ENCODE data around the gene KCTD15. TPM values are rescaled to one million over a fixed set of nuclear protein-coding genes. Genes with fewer than 3 reads are reported as not detected.

The KCTD15 gene
- total RNA-seq, 2 donors from 2014 or later = 36.6 to 61.8 TPM

DNA sequence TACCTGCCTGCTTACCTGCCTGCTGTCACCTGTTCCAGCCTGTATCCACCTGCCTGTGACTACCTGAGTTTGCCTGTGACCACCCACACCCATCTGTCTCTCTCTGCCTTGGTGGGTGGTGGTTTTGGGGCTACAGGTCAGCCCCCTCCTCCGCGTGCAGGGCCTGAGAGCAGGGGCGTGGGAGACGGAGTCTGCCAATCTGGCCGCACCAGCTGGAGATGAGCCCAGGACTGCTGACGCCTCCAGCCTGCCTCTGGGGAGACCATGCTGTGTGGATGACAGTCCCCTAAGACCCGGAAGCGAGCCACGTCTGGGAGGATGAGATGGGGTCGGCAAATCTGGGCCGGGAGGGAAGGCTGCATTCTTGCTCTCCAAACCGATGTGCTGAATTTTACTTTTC lies 15.9 kb upstream of the KCTD15 start:
- no peak overlapping the region for H3K27ac Mint-ChIP-seq
- peaks cover 20% of the 10 kb centered on the region for H3K27me3 Mint-ChIP-seq (ENCODE audit: insufficient read depth)
- TF ChIP-seq, protein P1, sequence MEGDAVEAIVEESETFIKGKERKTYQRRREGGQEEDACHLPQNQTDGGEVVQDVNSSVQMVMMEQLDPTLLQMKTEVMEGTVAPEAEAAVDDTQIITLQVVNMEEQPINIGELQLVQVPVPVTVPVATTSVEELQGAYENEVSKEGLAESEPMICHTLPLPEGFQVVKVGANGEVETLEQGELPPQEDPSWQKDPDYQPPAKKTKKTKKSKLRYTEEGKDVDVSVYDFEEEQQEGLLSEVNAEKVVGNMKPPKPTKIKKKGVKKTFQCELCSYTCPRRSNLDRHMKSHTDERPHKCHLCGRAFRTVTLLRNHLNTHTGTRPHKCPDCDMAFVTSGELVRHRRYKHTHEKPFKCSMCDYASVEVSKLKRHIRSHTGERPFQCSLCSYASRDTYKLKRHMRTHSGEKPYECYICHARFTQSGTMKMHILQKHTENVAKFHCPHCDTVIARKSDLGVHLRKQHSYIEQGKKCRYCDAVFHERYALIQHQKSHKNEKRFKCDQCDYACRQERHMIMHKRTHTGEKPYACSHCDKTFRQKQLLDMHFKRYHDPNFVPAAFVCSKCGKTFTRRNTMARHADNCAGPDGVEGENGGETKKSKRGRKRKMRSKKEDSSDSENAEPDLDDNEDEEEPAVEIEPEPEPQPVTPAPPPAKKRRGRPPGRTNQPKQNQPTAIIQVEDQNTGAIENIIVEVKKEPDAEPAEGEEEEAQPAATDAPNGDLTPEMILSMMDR (conservative IDR thresholded peaks at IDR 0.05) = no peak
- Histone ChIP-seq H3K36me3 (ENCODE audit: control insufficient read depth, insufficient read depth, low read length) (no peaks in the 10 kb centered on the region), H3K4me1 (ENCODE audit: control insufficient read depth, insufficient read depth, low read length) (no peaks in the 10 kb centered on the region), H3K9ac (ENCODE audit: extremely low read depth, low read length, poor library complexity, severe bottlenecking) (no peak overlapping the region), H3K27ac (ENCODE audit: low read depth, low read length) (no peak overlapping the region), H3K9me3 (ENCODE audit: control insufficient read depth, low read length) (no peaks in the 10 kb centered on the region), H3K27me3 (ENCODE audit: control insufficient read depth, insufficient read depth, low read length, poor library complexity, severe bottlenecking) (no peaks in the 10 kb centered on the region), H3K4me3 (ENCODE audit: low read length) (no peak overlapping the region)
- peaks cover 12% of the 10 kb centered on the region for H3K4me1 Mint-ChIP-seq
- no peak overlapping the region for H3K4me3 Mint-ChIP-seq
- no peaks in the 10 kb centered on the region for H3K36me3 Mint-ChIP-seq (ENCODE audit: low read depth)
- whole genome bisulfite sequencing, 2 experiments (ENCODE audit: insufficient coverage in 1 of 2, insufficient read length in 1 of 2) = 90 to 92% methylated on average over 10 to 12 of the region's 12 CpGs
- no peaks in the 10 kb centered on the region for H3K9me3 Mint-ChIP-seq
- DNase-seq = no peak

DNA sequence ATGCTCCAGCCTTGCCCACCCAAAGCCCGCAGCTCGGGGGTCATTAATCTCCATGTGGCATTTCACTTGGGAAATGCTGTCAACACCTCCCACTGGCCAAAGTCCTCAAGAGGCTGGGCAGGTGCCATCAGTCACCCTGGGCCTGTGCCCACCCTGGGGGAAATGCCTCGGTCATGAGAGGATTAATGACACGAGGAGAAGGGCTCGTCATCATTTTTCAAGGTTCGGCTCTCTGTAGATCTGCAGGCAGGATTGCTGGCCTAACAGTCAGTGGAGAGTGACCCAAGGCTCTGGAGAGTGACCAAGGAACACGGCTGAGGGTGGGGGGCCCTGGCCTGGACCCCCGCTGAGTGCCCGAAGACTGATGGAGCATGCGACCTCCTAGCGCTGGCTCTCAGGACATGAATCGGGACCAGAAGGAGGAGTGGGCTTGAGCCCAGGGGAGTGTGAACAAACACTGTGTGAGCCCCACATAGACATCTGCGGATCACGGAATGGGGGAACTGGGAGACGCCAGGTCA lies 15.2 kb upstream of the KCTD15 start:
- no peaks in the 10 kb centered on the region for H3K9me3 Mint-ChIP-seq
- no peak overlapping the region for H3K4me3 Mint-ChIP-seq
- no peak for DNase-seq
- Histone ChIP-seq H3K4me3 (ENCODE audit: low read length) (no peak overlapping the region), H3K36me3 (ENCODE audit: control insufficient read depth, insufficient read depth, low read length) (no peaks in the 10 kb centered on the region), H3K27me3 (ENCODE audit: control insufficient read depth, insufficient read depth, low read length, poor library complexity, severe bottlenecking) (no peaks in the 10 kb centered on the region), H3K4me1 (ENCODE audit: control insufficient read depth, insufficient read depth, low read length) (no peaks in the 10 kb centered on the region), H3K9me3 (ENCODE audit: control insufficient read depth, low read length) (no peaks in the 10 kb centered on the region), H3K9ac (ENCODE audit: extremely low read depth, low read length, poor library complexity, severe bottlenecking) (no peak overlapping the region), H3K27ac (ENCODE audit: low read depth, low read length) (no peak overlapping the region)
- no peak overlapping the region for H3K27ac Mint-ChIP-seq
- TF ChIP-seq, protein P1 (conservative IDR thresholded peaks at IDR 0.05) = no peak
- 94% methylated on average over 10 to 15 of the region's 15 CpGs for WGBS, 2 experiments (ENCODE audit: insufficient coverage in 1 of 2, insufficient read length in 1 of 2)
- peaks cover 12% of the 10 kb centered on the region for H3K4me1 Mint-ChIP-seq
- H3K27me3 Mint-ChIP-seq (ENCODE audit: insufficient read depth) = peaks cover 20% of the 10 kb centered on the region
- no peaks in the 10 kb centered on the region for H3K36me3 Mint-ChIP-seq (ENCODE audit: low read depth)

DNA sequence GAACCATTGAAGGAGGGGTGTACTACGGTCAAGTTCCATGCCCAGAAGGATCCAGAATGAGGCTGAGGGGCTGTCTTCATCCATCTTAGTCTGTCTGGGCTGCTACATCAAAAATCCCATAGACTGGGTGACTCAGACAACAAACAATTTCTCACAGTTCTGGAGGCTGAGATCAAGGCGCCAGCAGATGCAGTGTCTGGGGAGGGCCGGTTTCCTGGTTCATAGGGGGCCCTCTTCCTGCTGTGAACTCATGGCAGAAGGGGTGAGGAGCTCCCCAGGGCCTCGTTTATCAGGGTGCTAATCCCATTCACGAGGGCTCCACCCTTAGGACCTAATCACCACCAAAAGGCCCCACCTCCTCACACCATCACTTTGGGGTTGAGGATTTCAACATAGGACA lies 14.7 kb upstream of the KCTD15 start:
- no peaks in the 10 kb centered on the region for H3K27me3 ChIP-seq (ENCODE audit: control insufficient read depth, insufficient read depth, low read length, poor library complexity, severe bottlenecking)
- no peaks in the 10 kb centered on the region for H3K9me3 ChIP-seq (ENCODE audit: control insufficient read depth, low read length)
- WGBS, 2 experiments (ENCODE audit: insufficient coverage in 1 of 2, insufficient read length in 1 of 2) = 64 to 87% methylated on average over 2 to 5 of the region's 5 CpGs
- H3K36me3 ChIP-seq (ENCODE audit: control insufficient read depth, insufficient read depth, low read length) = no peaks in the 10 kb centered on the region
- no peaks in the 10 kb centered on the region for H3K4me1 ChIP-seq (ENCODE audit: control insufficient read depth, insufficient read depth, low read length)
- Mint-ChIP-seq H3K4me1 (peaks cover 12% of the 10 kb centered on the region), H3K9me3 (no peaks in the 10 kb centered on the region), H3K27me3 (ENCODE audit: insufficient read depth) (peaks cover 20% of the 10 kb centered on the region), H3K36me3 (ENCODE audit: low read depth) (no peaks in the 10 kb centered on the region), H3K4me3 (no peak overlapping the region), H3K27ac (no peak overlapping the region)
- DNase-seq = no peak
- TF ChIP-seq, protein P1 (conservative IDR thresholded peaks at IDR 0.05) = no peak
- no peak overlapping the region for H3K4me3 ChIP-seq (ENCODE audit: low read length)
- no peak overlapping the region for H3K27ac ChIP-seq (ENCODE audit: low read depth, low read length)
- H3K9ac ChIP-seq (ENCODE audit: extremely low read depth, low read length, poor library complexity, severe bottlenecking) = no peak overlapping the region
